Activated CD8-positive, alpha-beta T cell treated with anti-CD3 and anti-CD28 coated beads, Interleukin-2, amount 10 ng/mL, durations not matched to agents 7 days and 5 days (primary cell): Measurements from ENCODE around the gene TRAPPC2L. TPM values are rescaled to one million over a fixed set of nuclear protein-coding genes. Genes with fewer than 3 reads are reported as not detected.

Source experiments
- ATAC-seq: fragments of 150-1000 bp; cut with Tn5 transposase; one replicate; pipeline ENCODE4 v1.10.0; 2021; ENCODE audit warnings: moderate library complexity
- CTCF ChIA-PET: fragments of 350-600 bp; sonication (Branson Sonifier 250); formaldehyde crosslinking; loops from one replicate; lab custom pipeline; 2021; ENCODE audit warnings: antibody characterized with exemption; lab: Charles Lee
- POLR2A ChIA-PET: fragments of 350-600 bp; sonication (Branson Sonifier 250); formaldehyde crosslinking; loops from one replicate; lab custom pipeline; 2021; ENCODE audit warnings: antibody characterized with exemption; lab: Charles Lee
- DNase-seq: peaks from one replicate; pipeline ENCODE4 v3.0.0-alpha.2; 2020
- H3K27ac Mint-ChIP-seq: one replicate; pipeline ENCODE4 v1.8.0; 2021; ENCODE audit warnings: mild to moderate bottlenecking, mixed read lengths
- H3K27me3 Mint-ChIP-seq: one replicate; pipeline ENCODE4 v1.8.0; 2021; ENCODE audit warnings: low read depth, mixed read lengths
- H3K36me3 Mint-ChIP-seq: one replicate; pipeline ENCODE4 v1.8.0; 2021; ENCODE audit warnings: low read depth, mixed read lengths
- H3K4me1 Mint-ChIP-seq: one replicate; pipeline ENCODE4 v1.8.0; 2021; ENCODE audit warnings: low read depth, mixed read lengths
- H3K4me3 Mint-ChIP-seq: one replicate; pipeline ENCODE4 v1.8.0; 2021; ENCODE audit warnings: mild to moderate bottlenecking, mixed read lengths
- H3K9me3 Mint-ChIP-seq: one replicate; pipeline ENCODE4 v1.8.0; 2022; ENCODE audit warnings: mixed read lengths; ENCODE audit not compliant: insufficient read depth
- total RNA-seq, 2 experiments: library from RNA; stranded (reverse); gene quantifications; one replicate each; pipeline ENCODE4 v1.2.3, GENCODE V29; 2021

The TRAPPC2L gene
- total RNA-seq, 2 experiments from 2014 or later: 61.2 to 65.3 TPM

- Mint-ChIP-seq H3K27me3 (no peaks in the 10 kb centered on the region), H3K9me3 (no peaks in the 10 kb centered on the region), H3K27ac (no peak overlapping the region), H3K36me3 (no peaks in the 10 kb centered on the region), H3K4me1 (no peaks in the 10 kb centered on the region), H3K4me3 (no peak overlapping the region)
- DNase-seq (no peak), ATAC-seq (no peak)
- ChIA-PET POLR2A (no interaction called here), CTCF (no interaction called here)
These were observed 25.1 kb upstream of the TRAPPC2L start for GRCh38 chr16:88831838-88832237.

GRCh38 chr16:88833086-88833485, 23.8 kb upstream of the TRAPPC2L start:
- no peak overlapping the region for H3K4me3 Mint-ChIP-seq
- CTCF ChIA-PET: no interaction called here
- POLR2A ChIA-PET: no interaction called here
- ATAC-seq (no peak), DNase-seq (no peak)
- H3K36me3 Mint-ChIP-seq: no peaks in the 10 kb centered on the region
- no peaks in the 10 kb centered on the region for H3K9me3 Mint-ChIP-seq
- H3K27ac Mint-ChIP-seq: no peak overlapping the region
- no peaks in the 10 kb centered on the region for H3K27me3 Mint-ChIP-seq
- no peaks in the 10 kb centered on the region for H3K4me1 Mint-ChIP-seq

- no peak for ATAC-seq
- ChIA-PET CTCF (no interaction called here), POLR2A (no interaction called here)
- Mint-ChIP-seq H3K4me3 (no peak overlapping the region), H3K9me3 (no peaks in the 10 kb centered on the region), H3K27ac (no peak overlapping the region), H3K36me3 (no peaks in the 10 kb centered on the region), H3K27me3 (no peaks in the 10 kb centered on the region), H3K4me1 (no peaks in the 10 kb centered on the region)
- no peak for DNase-seq
These were observed 22.3 kb upstream of the TRAPPC2L start for GRCh38 chr16:88834670-88835069.

DNA sequence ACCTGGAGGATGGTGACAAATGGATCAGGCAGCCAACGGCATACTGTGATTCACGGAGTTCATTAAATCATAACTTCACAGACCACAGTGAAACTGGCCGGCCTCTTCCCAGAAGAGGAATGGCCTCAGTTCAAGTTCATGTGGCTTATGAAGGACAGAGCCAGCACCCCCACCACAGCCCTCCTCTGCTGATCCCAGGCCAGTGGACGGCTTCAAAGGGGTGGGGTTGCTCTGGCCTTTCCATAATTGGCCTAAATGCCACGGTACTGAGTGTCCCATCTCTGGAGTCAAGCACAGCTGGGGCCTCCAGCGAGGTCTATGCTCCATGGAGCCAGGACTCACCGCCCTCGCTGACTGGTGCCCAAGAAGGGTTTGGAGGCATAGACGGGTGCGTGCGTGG, 21.5 kb upstream of the TRAPPC2L start:
- H3K4me3 Mint-ChIP-seq: no peak overlapping the region
- CTCF ChIA-PET: no interaction called here

GRCh38 chr16:88835818-88836217, 21.1 kb upstream of the TRAPPC2L start:
- POLR2A ChIA-PET: no interaction called here
- CTCF ChIA-PET: no interaction called here
- Mint-ChIP-seq H3K27ac (no peak overlapping the region), H3K4me3 (no peak overlapping the region), H3K27me3 (no peaks in the 10 kb centered on the region), H3K36me3 (no peaks in the 10 kb centered on the region), H3K4me1 (no peaks in the 10 kb centered on the region), H3K9me3 (no peaks in the 10 kb centered on the region)
- DNase-seq: no peak
- ATAC-seq: no peak

More for the DNA sequence above, 21.5 kb upstream of the TRAPPC2L start:
- ATAC-seq: no peak
- no peaks in the 10 kb centered on the region for H3K9me3 Mint-ChIP-seq
- POLR2A ChIA-PET: no interaction called here
- no peak overlapping the region for H3K27ac Mint-ChIP-seq
- H3K4me1 Mint-ChIP-seq: no peaks in the 10 kb centered on the region
- no peaks in the 10 kb centered on the region for H3K27me3 Mint-ChIP-seq
- H3K36me3 Mint-ChIP-seq: no peaks in the 10 kb centered on the region
- DNase-seq: no peak

- no peak overlapping the region for H3K27ac Mint-ChIP-seq
- ChIA-PET POLR2A (interaction anchor here (0.6 kb wide), 1 partner anchor 375 kb away, joined by 3 read pairs; no protein-coding TSS in a partner anchor), CTCF (no interaction called here)
- H3K27me3 Mint-ChIP-seq: no peaks in the 10 kb centered on the region
- DNase-seq (no peak), ATAC-seq (no peak)
- H3K4me3 Mint-ChIP-seq: no peak overlapping the region
- H3K9me3 Mint-ChIP-seq: no peaks in the 10 kb centered on the region
- H3K36me3 Mint-ChIP-seq: no peaks in the 10 kb centered on the region
- H3K4me1 Mint-ChIP-seq: no peaks in the 10 kb centered on the region
These were observed 20.1 kb upstream of the TRAPPC2L start for GRCh38 chr16:88836791-88837190.

GRCh38 chr16:88837806-88838205, 19.1 kb upstream of the TRAPPC2L start:
- POLR2A ChIA-PET: no interaction called here
- no peaks in the 10 kb centered on the region for H3K36me3 Mint-ChIP-seq
- ATAC-seq (no peak), DNase-seq (no peak)
- H3K9me3 Mint-ChIP-seq: no peaks in the 10 kb centered on the region
- no peak overlapping the region for H3K4me3 Mint-ChIP-seq
- H3K27me3 Mint-ChIP-seq: no peaks in the 10 kb centered on the region
- no peaks in the 10 kb centered on the region for H3K4me1 Mint-ChIP-seq
- H3K27ac Mint-ChIP-seq: no peak overlapping the region
- CTCF ChIA-PET: no interaction called here

DNA sequence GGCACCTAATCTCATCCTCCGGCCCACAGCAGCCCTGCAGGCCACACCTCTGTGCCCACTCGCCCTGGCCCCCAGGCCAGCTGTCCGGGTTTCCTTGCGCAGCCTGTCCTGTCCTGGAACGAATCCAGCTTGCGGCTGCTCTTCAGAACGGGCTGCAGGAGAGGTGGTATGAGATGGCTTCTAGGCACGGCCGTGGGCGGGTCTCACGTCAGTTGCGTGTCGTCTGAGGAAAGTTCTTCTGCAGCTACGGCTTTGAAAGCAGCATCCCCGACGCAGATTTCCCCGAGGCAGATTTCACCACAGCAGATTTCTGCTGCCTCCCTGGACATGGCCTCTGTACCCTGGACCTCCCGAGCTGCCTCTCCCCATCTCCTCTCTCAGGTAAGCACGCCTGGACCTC, 18.4 kb upstream of the TRAPPC2L start:
- no peaks in the 10 kb centered on the region for H3K36me3 Mint-ChIP-seq
- ATAC-seq: no peak
- no peak overlapping the region for H3K4me3 Mint-ChIP-seq
- H3K27me3 Mint-ChIP-seq: no peaks in the 10 kb centered on the region
- H3K9me3 Mint-ChIP-seq: no peaks in the 10 kb centered on the region
- no peaks in the 10 kb centered on the region for H3K4me1 Mint-ChIP-seq
- POLR2A ChIA-PET: no interaction called here
- DNase-seq: no peak
- H3K27ac Mint-ChIP-seq: no peak overlapping the region
- CTCF ChIA-PET: no interaction called here

- no peak for DNase-seq
- Mint-ChIP-seq H3K4me3 (no peak overlapping the region), H3K27me3 (no peaks in the 10 kb centered on the region), H3K36me3 (no peaks in the 10 kb centered on the region), H3K27ac (no peak overlapping the region), H3K4me1 (no peaks in the 10 kb centered on the region), H3K9me3 (no peaks in the 10 kb centered on the region)
- POLR2A ChIA-PET: no interaction called here
- CTCF ChIA-PET: no interaction called here
- no peak for ATAC-seq
These were observed 17.8 kb upstream of the TRAPPC2L start for GRCh38 chr16:88839026-88839529.

DNA sequence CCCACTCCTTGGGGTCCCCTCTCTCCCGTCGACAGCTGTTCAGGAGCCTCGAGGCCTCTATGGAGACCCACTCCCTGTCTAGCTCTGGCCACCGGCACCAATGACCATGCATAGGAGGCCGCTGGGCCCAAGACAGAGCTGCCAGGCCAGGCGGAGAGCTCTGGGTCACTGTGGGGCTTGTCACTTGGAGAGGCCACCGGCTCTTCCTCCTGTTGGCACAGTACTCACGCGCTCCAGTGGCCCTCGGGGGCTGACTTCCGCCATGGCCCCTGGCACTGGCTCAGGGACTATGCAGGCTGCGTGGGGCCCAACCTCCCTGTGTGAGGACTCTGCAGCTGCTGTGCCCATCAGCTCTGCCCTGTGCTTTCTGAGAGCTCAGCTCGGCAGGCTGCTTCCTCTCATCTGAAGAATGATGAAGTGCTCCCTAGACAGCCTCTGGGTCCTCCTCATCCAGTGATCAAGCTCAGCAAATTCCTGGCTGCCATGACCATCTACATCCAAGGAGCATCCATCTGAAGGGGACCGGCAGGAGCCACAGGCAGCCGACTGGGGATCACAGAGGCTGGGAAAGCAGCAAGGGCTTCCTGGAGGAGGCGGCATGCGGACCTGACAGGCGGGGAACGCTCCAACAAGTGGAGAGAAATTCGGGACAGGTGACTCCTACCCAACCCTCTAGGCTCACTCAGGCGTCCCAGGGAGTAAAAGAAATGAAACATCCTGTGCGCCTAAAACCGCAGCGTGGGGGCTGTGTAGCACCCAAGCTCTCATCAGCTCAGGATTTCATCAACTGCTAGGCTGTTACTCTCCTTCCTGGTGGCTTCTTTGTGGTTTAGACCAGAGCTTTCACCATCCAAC, 17.0 kb upstream of the TRAPPC2L start:
- H3K4me3 Mint-ChIP-seq: no peak overlapping the region
- H3K27ac Mint-ChIP-seq: no peak overlapping the region
- H3K36me3 Mint-ChIP-seq: no peaks in the 10 kb centered on the region
- POLR2A ChIA-PET: no interaction called here
- DNase-seq (no peak), ATAC-seq (no peak)
- no peaks in the 10 kb centered on the region for H3K4me1 Mint-ChIP-seq
- no peaks in the 10 kb centered on the region for H3K9me3 Mint-ChIP-seq
- H3K27me3 Mint-ChIP-seq: no peaks in the 10 kb centered on the region
- CTCF ChIA-PET: no interaction called here

DNA sequence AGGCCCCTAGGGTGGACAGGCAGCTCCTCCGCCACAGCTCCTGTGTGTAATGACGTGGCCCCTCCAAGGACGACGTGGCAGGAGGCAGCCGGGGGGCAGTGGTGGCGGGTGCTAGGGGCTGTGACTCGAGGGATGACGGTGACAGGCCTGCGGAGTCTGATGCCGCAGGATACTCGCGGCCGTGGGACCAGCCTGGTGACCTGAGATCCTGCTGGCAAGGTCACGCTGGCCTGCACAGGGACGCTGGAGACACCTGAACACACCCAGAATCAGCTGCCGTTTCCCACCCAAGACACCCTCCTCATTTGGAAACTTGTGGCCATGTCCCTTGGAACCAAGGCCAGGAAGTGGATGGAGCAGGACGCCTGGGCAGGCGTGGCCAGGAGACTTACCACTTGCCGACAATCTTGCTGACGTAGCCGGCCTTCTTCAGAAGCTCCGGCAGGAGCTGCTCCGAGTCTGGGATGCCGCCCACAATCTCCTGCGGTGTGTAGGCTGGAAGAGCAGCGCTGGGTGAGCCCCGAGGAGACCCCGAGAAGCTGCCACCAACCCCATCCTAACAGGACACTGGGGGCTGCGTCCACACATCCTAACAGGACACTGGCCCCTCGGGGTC, 16.2 kb upstream of the TRAPPC2L start:
- Mint-ChIP-seq H3K9me3 (no peaks in the 10 kb centered on the region), H3K4me3 (no peak overlapping the region), H3K27ac (no peak overlapping the region), H3K36me3 (no peaks in the 10 kb centered on the region), H3K27me3 (no peaks in the 10 kb centered on the region), H3K4me1 (no peaks in the 10 kb centered on the region)
- ChIA-PET CTCF (no interaction called here), POLR2A (no interaction called here)
- DNase-seq (no peak), ATAC-seq (no peak)

GRCh38 chr16:88841521-88842307, 15.2 kb upstream of the TRAPPC2L start:
- no peaks in the 10 kb centered on the region for H3K27me3 Mint-ChIP-seq
- no peak overlapping the region for H3K27ac Mint-ChIP-seq
- no peak for ATAC-seq
- no peaks in the 10 kb centered on the region for H3K4me1 Mint-ChIP-seq
- H3K4me3 Mint-ChIP-seq: no peak overlapping the region
- H3K36me3 Mint-ChIP-seq: no peaks in the 10 kb centered on the region
- H3K9me3 Mint-ChIP-seq: no peaks in the 10 kb centered on the region
- ChIA-PET CTCF (no interaction called here), POLR2A (no interaction called here)
- no peak for DNase-seq
